Measurements from ENCODE around the gene RXRB.

Gene RXRB

DNA sequence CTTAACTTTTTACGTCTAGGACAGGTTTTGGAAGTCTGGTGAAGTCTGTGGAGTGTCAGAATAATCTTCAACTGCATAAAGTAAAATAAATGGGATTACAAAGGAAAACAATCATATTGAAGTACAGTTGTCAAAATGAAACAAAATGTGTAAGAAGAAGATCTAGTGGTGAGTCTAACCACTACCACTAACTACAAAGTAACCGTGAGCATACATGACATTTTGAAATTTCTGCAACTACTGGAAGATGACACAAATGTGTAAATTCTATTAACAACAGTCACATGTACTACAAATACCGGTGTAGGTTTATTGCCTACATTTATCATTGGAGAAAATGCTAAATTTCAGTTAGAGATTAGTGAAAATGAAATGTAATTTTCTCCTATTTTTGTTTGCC lies 41.5 kb upstream of the RXRB start:
- H4K20me1 ChIP-seq (ENCODE audit: insufficient read depth, low read length): no peaks in the 10 kb centered on the region
- no peaks in the 10 kb centered on the region for H3K9me3 ChIP-seq (ENCODE audit: low read length)
- no peak overlapping the region for H3K4me3 ChIP-seq (ENCODE audit: low read depth, low read length, poor library complexity, severe bottlenecking)
- H3K9me2 ChIP-seq (ENCODE audit: low read depth, low read length): no peaks in the 10 kb centered on the region
- no peaks in the 10 kb centered on the region for H3K4me1 ChIP-seq (ENCODE audit: insufficient read depth, low read length, severe bottlenecking)
- H3K79me2 ChIP-seq (ENCODE audit: insufficient read depth, low read length): no peaks in the 10 kb centered on the region
- H3K9ac ChIP-seq (ENCODE audit: low read length): no peak overlapping the region
- H2AFZ ChIP-seq (ENCODE audit: low read length): no peak overlapping the region
- TF ChIP-seq, protein P1, sequence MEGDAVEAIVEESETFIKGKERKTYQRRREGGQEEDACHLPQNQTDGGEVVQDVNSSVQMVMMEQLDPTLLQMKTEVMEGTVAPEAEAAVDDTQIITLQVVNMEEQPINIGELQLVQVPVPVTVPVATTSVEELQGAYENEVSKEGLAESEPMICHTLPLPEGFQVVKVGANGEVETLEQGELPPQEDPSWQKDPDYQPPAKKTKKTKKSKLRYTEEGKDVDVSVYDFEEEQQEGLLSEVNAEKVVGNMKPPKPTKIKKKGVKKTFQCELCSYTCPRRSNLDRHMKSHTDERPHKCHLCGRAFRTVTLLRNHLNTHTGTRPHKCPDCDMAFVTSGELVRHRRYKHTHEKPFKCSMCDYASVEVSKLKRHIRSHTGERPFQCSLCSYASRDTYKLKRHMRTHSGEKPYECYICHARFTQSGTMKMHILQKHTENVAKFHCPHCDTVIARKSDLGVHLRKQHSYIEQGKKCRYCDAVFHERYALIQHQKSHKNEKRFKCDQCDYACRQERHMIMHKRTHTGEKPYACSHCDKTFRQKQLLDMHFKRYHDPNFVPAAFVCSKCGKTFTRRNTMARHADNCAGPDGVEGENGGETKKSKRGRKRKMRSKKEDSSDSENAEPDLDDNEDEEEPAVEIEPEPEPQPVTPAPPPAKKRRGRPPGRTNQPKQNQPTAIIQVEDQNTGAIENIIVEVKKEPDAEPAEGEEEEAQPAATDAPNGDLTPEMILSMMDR (IDR thresholded peaks at IDR 0.05; ENCODE audit: low read length): no peak
- TF ChIP-seq EZH2 (IDR thresholded peaks at IDR 0.05; ENCODE audit: borderline replicate concordance, low read length): no peak
- no peak overlapping the region for H3K4me2 ChIP-seq (ENCODE audit: low read length)
- H3K27ac ChIP-seq (ENCODE audit: low read depth, low read length, poor library complexity, severe bottlenecking): no peak overlapping the region
- no peaks in the 10 kb centered on the region for H3K36me3 ChIP-seq (ENCODE audit: insufficient read depth, low read length)
- H3K27me3 ChIP-seq (ENCODE audit: insufficient read depth, low read length): no peaks in the 10 kb centered on the region
- H3F3A ChIP-seq (ENCODE audit: insufficient read depth, low read length): no peaks in the 10 kb centered on the region

DNA sequence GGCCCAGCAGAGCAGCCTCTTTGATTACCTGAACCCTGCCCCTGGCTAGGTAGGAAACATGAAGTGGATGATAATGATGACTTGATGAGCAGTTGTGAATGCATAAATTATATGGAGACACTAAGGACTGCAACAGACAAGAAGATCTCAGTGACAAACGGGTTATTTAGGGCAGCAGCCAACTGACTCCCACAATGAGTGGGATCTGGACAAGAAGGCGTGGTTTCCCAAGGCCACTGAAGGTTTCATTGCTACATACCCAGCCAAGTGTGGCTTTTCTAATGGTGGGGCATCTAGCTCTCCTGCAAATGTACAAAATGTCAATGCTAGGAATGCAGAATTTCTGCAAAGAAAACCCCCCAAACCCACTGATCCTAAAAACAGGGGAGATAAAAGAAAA lies 37.3 kb upstream of the RXRB start:
- no peaks in the 10 kb centered on the region for H3K27me3 ChIP-seq (ENCODE audit: insufficient read depth, low read length)
- TF ChIP-seq, protein P1 (IDR thresholded peaks at IDR 0.05; ENCODE audit: low read length): no peak
- no peak for TF ChIP-seq EZH2 (IDR thresholded peaks at IDR 0.05; ENCODE audit: borderline replicate concordance, low read length)
- no peak overlapping the region for H3K4me3 ChIP-seq (ENCODE audit: low read depth, low read length, poor library complexity, severe bottlenecking)

DNA sequence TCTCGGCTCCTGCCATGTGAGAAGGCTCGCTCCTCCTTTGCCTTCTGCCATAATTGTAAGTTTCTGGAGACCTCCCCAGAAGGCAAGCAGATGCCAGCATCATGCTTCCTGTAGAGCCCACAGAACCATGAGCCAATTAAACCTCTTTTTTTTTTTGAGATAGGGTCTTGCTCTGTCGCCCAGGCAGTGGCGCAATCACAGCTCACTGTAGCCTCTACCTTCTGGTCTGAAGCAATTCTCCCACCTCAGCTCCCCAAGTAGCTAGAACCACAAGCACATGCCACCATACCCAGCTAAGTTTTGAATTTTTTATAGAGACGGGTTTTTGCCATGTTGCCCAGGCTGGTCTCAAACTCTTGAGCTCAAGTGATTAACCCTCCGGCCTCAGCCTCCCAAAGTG lies 36.4 kb upstream of the RXRB start:
- H3K9me3 ChIP-seq (ENCODE audit: low read length): no peaks in the 10 kb centered on the region
- H3K9ac ChIP-seq (ENCODE audit: low read length): no peak overlapping the region
- H3K9me2 ChIP-seq (ENCODE audit: low read depth, low read length): no peaks in the 10 kb centered on the region
- H3K79me2 ChIP-seq (ENCODE audit: insufficient read depth, low read length): no peaks in the 10 kb centered on the region
- H3K27me3 ChIP-seq (ENCODE audit: insufficient read depth, low read length): peaks cover 4% of the 10 kb centered on the region; the same call in 1 of the 2 replicates
- H3K27ac ChIP-seq (ENCODE audit: low read depth, low read length, poor library complexity, severe bottlenecking): no peak overlapping the region
- no peak for TF ChIP-seq EZH2 (IDR thresholded peaks at IDR 0.05; ENCODE audit: borderline replicate concordance, low read length)
- TF ChIP-seq, protein P1 (IDR thresholded peaks at IDR 0.05; ENCODE audit: low read length): no peak
- H4K20me1 ChIP-seq (ENCODE audit: insufficient read depth, low read length): no peaks in the 10 kb centered on the region
- no peaks in the 10 kb centered on the region for H3K4me1 ChIP-seq (ENCODE audit: insufficient read depth, low read length, severe bottlenecking)
- H3K4me2 ChIP-seq (ENCODE audit: low read length): no peak overlapping the region
- no peak overlapping the region for H3K4me3 ChIP-seq (ENCODE audit: low read depth, low read length, poor library complexity, severe bottlenecking)
- no peaks in the 10 kb centered on the region for H3K36me3 ChIP-seq (ENCODE audit: insufficient read depth, low read length)
- no peaks in the 10 kb centered on the region for H3F3A ChIP-seq (ENCODE audit: insufficient read depth, low read length)
- H2AFZ ChIP-seq (ENCODE audit: low read length): no peak overlapping the region

More for the DNA sequence above, 37.3 kb upstream of the RXRB start:
- no peak overlapping the region for H2AFZ ChIP-seq (ENCODE audit: low read length)
- H3K36me3 ChIP-seq (ENCODE audit: insufficient read depth, low read length): no peaks in the 10 kb centered on the region
- H3K79me2 ChIP-seq (ENCODE audit: insufficient read depth, low read length): no peaks in the 10 kb centered on the region
- no peak overlapping the region for H3K27ac ChIP-seq (ENCODE audit: low read depth, low read length, poor library complexity, severe bottlenecking)
- no peaks in the 10 kb centered on the region for H4K20me1 ChIP-seq (ENCODE audit: insufficient read depth, low read length)
- H3K9me2 ChIP-seq (ENCODE audit: low read depth, low read length): no peaks in the 10 kb centered on the region
- no peak overlapping the region for H3K9ac ChIP-seq (ENCODE audit: low read length)
- no peak overlapping the region for H3K4me2 ChIP-seq (ENCODE audit: low read length)
- H3K4me1 ChIP-seq (ENCODE audit: insufficient read depth, low read length, severe bottlenecking): no peaks in the 10 kb centered on the region
- no peaks in the 10 kb centered on the region for H3K9me3 ChIP-seq (ENCODE audit: low read length)
- no peaks in the 10 kb centered on the region for H3F3A ChIP-seq (ENCODE audit: insufficient read depth, low read length)
